Measurements from ENCODE around the gene RBM44. TPM values are rescaled to one million over a fixed set of nuclear protein-coding genes. Genes with fewer than 3 reads are reported as not detected.

RBM44 gene
- total and polyA plus RNA-seq, 8 donors, result 0.41 to 1.6 (median 1.1) TPM

GRCh38 chr2:237868631-237869342 is 70.2 kb downstream of the RBM44 start:
- no peaks in the 10 kb centered on the region for H3K9me3 ChIP-seq
- intact Hi-C loops (cut with DNase I), result no loop called here
- DNase-seq, result no peak
- peaks cover 0 to 28% of the 10 kb centered on the region in 2 donors for H3K27me3 ChIP-seq
- H3K4me3 ChIP-seq, result no peak overlapping the region
- ATAC-seq, result no peak
- no peaks in the 10 kb centered on the region for H3K4me1 ChIP-seq
- H3K36me3 ChIP-seq, result no peaks in the 10 kb centered on the region
- TF ChIP-seq CTCF (IDR thresholded peaks at IDR 0.05), result no peak
- H3K27ac ChIP-seq, result no peak overlapping the region

DNA sequence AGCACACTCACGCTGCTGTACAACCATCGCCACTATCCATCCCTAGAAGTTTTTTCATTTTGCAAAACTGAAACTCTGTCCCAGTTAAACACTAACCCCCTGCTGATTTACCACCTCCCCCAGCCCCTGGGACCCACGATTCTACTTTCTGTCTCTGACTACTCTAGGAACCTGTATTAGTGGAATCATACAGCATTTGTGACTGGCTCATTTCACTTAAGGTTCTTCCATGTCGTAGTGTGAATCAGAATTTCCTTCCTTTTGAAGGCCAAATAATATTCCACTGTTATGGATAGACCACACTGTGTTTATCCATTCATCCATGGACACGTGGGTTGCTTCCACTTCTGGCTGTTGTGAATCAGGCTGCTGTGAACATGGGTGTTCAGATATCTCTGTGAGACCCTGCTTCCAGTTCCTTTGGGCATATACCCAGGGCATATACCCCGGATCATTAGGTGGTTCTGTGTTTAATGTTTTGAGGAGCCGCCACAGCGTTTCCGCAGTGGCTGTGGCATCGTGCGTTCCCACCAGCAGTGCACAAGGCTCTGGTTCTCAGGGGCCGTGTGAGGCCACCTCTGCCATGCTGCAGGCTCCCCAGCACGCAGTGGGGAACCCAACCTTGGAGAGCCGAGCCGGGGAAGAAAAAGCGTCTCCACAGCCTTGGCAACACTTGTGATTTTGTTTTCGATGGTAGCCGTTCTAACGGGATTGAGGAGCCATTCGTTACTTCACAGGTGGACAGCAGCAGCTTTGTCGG is 70.9 kb downstream of the RBM44 start:
- ATAC-seq (no peak), DNase-seq (no peak)
- peaks cover 0 to 21% of the 10 kb centered on the region in 2 donors for H3K27me3 ChIP-seq
- no peaks in the 10 kb centered on the region for H3K4me1 ChIP-seq
- H3K27ac ChIP-seq, result no peak overlapping the region
- H3K36me3 ChIP-seq, result no peaks in the 10 kb centered on the region
- H3K9me3 ChIP-seq, result no peaks in the 10 kb centered on the region
- intact Hi-C loops (cut with DNase I), result no loop called here
- no peak overlapping the region for H3K4me3 ChIP-seq
- TF ChIP-seq CTCF (IDR thresholded peaks at IDR 0.05), result no peak

- H3K36me3 ChIP-seq, result no peaks in the 10 kb centered on the region
Measured at GRCh38 chr2:237870126-237870525, 71.5 kb downstream of the RBM44 start.

DNA sequence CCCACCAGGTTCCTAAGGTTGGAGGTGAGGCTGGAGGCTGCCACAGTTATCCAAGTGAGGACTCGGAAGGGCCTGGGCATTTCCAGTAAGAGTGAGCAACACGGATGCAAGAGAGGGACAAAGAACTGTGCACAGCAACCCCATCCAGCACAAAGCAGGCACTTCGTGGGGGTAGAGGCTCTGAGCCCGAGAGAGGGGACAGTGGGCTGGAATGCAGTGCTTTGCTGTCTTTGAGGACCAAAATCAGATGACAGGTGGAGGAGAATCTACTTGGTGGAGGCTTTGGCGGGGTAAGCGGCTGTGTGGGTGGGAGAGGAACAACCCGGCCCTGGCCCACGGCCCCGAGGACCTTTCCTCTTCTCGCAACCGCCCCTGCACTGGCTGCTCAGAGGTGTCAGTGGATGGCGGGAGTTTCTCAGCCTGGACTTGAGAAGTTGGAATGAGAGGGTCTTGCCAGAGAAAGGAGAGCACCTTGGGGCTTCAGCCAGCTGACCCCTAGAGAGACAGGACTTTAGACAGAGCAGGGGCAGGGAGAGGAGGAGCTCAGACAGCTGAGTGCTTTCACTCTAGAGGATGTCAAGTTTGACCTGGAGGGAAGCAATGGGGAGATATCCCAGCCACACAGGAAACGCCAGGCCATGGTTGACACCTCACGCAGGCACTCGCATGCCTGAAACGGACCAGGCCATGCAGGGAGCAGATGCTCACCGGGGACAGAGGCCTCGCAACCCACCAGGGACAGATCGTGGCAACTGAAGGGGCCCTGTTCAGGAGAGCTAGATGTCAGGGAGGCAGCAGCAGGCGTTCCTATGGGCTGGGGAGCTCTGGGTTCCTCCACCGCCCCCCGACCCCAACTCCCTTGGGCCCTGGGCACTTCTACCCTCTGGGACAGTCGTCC is 72.4 kb downstream of the RBM44 start:
- H3K27ac ChIP-seq, result no peak overlapping the region
- H3K36me3 ChIP-seq, result no peaks in the 10 kb centered on the region
- H3K4me3 ChIP-seq, result no peak overlapping the region
- ATAC-seq (no peak), DNase-seq (no peak)
- no peaks in the 10 kb centered on the region for H3K4me1 ChIP-seq
- H3K9me3 ChIP-seq, result no peaks in the 10 kb centered on the region
- no peak for TF ChIP-seq CTCF (IDR thresholded peaks at IDR 0.05)
- peaks cover 0 to 17% of the 10 kb centered on the region in 2 donors for H3K27me3 ChIP-seq
- intact Hi-C loops (cut with DNase I), result no loop called here

More at GRCh38 chr2:237870126-237870525, 71.5 kb downstream of the RBM44 start:
- no peak overlapping the region for H3K4me3 ChIP-seq
- peaks cover 0 to 17% of the 10 kb centered on the region in 2 donors for H3K27me3 ChIP-seq
- ATAC-seq (no peak), DNase-seq (no peak)
- no peaks in the 10 kb centered on the region for H3K9me3 ChIP-seq
- intact Hi-C loops (cut with DNase I), result no loop called here
- no peak overlapping the region for H3K27ac ChIP-seq
- H3K4me1 ChIP-seq, result no peaks in the 10 kb centered on the region
- TF ChIP-seq CTCF (IDR thresholded peaks at IDR 0.05), result no peak
